Erythroblast (primary cell): Measurements from ENCODE around the gene OSBPL10.

Source experiments
- GATA1 ChIP-seq: IDR thresholded peaks from 2 replicates; pipeline ENCODE4 v1.6.1; 2011; ENCODE audit warnings: low read depth, mild to moderate bottlenecking, control low read depth, low read length, moderate library complexity
- POLR2A ChIP-seq: IDR thresholded peaks from 2 replicates; pipeline ENCODE4 v1.6.1; 2011; ENCODE audit warnings: mild to moderate bottlenecking, low read length

DNA sequence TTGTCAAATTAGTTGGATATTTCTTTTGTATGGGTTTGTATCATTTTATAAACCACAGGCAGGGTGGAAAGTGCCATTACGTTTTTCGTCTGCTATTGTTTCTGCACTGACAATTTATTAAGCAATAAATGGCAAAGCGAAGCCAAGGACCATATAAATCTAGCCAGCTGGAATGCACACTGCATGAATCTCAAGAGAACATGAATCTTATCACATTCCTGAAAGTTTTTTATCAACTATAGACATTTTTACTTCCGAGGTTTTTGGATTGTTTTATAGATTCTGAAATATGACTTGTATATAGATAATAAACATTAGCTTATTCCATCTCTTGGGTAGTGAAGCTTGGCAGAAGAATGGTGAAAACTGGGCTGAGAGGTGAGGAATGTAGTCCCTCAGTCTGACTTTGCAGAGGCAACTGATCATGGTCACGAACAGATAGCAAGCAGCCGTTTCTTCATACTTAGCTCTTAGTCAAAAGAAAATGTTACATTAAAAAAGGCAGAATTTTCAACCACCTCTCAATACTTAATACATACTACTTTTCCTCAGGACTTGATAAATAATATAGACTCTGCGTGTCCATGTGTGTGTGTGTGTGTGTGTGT is 102.7 kb downstream of the OSBPL10 start:
- no peak for TF ChIP-seq POLR2A
- TF ChIP-seq GATA1: no peak
